Measurements from ENCODE around the gene PKNOX2. TPM values are rescaled to one million over a fixed set of nuclear protein-coding genes. Genes with fewer than 3 reads are reported as not detected.

PKNOX2 gene
- total and polyA plus RNA-seq, 10 donors = 0.80 to 8.9 (median 3.5) TPM

DNA sequence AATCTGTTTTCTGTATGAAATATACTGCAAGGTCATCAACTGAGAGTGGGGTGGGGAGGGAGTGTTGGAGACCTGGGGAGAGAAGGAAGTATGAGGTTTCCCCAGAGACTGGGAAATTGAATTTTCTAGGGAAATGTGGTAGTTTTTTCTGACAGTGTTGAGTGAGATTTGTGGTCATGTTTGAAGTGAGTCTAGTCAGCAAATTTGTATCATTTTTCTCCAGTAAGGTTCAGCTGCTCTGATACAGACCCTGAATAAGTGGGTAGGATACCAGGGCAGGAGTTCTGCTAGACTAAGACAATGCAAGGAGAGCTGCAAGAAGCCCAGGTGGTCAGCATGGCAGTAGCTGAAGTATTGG, 112.0 kb downstream of the PKNOX2 start:
- intact Hi-C loops (cut with DNase I; ENCODE audit: low total_unique reads) = no loop called here
- H3K4me3 ChIP-seq = no peak overlapping the region
- no peaks in the 10 kb centered on the region for H3K36me3 ChIP-seq
- peaks cover 0 to 17% (median 4%) of the 10 kb centered on the region in 6 donors for H3K4me1 ChIP-seq
- no peaks in the 10 kb centered on the region for H3K9me3 ChIP-seq
- peaks cover 0 to 24% (median 0%) of the 10 kb centered on the region in 7 donors for H3K27me3 ChIP-seq (replicated peaks in 1 of 7)
- H3K27ac ChIP-seq = peak overlapping the region in 1 of 8 donors; percentile 5
- DNase-seq = no peak
- no peak for TF ChIP-seq POLR2AphosphoS5 (IDR thresholded peaks at IDR 0.05)
- TF ChIP-seq, protein P1, sequence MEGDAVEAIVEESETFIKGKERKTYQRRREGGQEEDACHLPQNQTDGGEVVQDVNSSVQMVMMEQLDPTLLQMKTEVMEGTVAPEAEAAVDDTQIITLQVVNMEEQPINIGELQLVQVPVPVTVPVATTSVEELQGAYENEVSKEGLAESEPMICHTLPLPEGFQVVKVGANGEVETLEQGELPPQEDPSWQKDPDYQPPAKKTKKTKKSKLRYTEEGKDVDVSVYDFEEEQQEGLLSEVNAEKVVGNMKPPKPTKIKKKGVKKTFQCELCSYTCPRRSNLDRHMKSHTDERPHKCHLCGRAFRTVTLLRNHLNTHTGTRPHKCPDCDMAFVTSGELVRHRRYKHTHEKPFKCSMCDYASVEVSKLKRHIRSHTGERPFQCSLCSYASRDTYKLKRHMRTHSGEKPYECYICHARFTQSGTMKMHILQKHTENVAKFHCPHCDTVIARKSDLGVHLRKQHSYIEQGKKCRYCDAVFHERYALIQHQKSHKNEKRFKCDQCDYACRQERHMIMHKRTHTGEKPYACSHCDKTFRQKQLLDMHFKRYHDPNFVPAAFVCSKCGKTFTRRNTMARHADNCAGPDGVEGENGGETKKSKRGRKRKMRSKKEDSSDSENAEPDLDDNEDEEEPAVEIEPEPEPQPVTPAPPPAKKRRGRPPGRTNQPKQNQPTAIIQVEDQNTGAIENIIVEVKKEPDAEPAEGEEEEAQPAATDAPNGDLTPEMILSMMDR (IDR thresholded peaks at IDR 0.05 in 8 of 11, conservative IDR thresholded peaks at IDR 0.05 in 3 of 11) = no peak
- TF ChIP-seq POLR2A (IDR thresholded peaks at IDR 0.05) = no peak

DNA sequence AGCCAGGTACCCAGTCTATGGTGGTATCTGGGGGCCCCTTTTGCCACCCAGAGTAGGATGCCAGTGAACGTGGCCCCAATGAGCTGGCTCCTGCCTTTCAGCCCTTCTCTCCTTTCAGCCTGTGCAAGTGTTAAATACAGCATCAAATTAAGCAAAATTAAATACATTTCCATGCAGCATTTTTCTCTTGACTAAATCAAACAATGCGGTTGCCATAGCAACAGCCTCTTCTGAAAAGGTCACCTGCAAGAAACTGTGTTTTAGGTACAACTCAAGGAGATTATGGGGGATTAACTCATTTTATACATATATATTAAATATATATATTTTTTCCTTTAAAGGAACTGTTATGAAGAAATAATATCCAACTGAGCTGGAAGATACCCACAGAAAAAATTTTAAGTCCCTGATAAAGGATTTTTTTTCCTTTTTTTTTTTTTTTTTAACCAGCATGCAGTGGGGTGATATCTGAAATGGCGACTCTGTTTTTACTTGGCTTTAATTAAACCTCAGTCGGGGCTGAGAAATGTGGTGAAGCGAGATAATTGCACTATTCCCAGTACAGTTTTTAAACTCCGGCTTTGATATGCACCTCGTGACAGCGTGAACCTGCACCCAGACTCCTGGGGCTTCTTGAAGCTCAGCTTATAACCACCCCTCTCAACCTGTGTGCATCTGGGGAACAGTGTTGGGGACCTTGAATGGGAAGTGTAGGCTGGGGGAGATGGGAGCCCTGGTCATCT, 115.3 kb downstream of the PKNOX2 start:
- Histone ChIP-seq H3K27ac (no peak overlapping the region), H3K4me3 (no peak overlapping the region), H3K36me3 (no peaks in the 10 kb centered on the region), H3K4me1 (peaks cover 0 to 28% (median 9%) of the 10 kb centered on the region in 6 donors), H3K27me3 (replicated peaks in 1 of 7) (peaks cover 0 to 8% (median 0%) of the 10 kb centered on the region in 7 donors), H3K9me3 (no peaks in the 10 kb centered on the region)
- intact Hi-C loops (cut with DNase I; ENCODE audit: low total_unique reads) = no loop called here
- no peak for TF ChIP-seq POLR2AphosphoS5 (IDR thresholded peaks at IDR 0.05)
- no peak for TF ChIP-seq POLR2A (IDR thresholded peaks at IDR 0.05)
- TF ChIP-seq, protein P1 (IDR thresholded peaks at IDR 0.05 in 8 of 11, conservative IDR thresholded peaks at IDR 0.05 in 3 of 11) = no peak
- no peak for DNase-seq
- 86 to 95% (median 92%) methylated on average over 8 of the region's 8 CpGs for WGBS, 5 donors

DNA sequence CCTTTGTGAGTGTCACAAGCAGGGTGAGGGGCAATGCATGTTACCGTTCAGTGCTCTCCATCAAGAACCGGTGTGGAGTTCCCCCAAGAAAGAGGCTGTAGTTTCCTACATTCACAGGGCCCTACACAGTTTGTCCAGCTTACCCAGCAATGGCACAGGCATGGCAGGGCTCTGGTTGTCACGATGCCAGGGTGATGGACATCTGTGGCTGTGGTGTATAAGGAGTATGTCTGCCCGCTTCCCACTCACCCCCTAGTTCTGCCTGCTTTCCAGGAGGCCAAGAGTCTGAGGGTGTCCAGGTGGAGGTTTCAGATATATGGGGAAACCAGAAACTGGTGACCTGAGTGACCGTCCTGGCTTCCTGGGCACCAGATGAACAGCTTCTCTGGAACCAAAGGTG, 116.1 kb downstream of the PKNOX2 start:
- no peak for DNase-seq
- intact Hi-C loops (cut with DNase I; ENCODE audit: low total_unique reads) = no loop called here
- Histone ChIP-seq H3K9me3 (no peaks in the 10 kb centered on the region), H3K27ac (no peak overlapping the region), H3K36me3 (no peaks in the 10 kb centered on the region), H3K27me3 (replicated peaks in 1 of 7) (peaks cover 0 to 2% (median 0%) of the 10 kb centered on the region in 7 donors), H3K4me3 (no peak overlapping the region), H3K4me1 (peaks cover 0 to 27% (median 9%) of the 10 kb centered on the region in 6 donors)
- TF ChIP-seq POLR2AphosphoS5 (IDR thresholded peaks at IDR 0.05) (no peak), POLR2A (IDR thresholded peaks at IDR 0.05) (no peak)
- TF ChIP-seq, protein P1 (IDR thresholded peaks at IDR 0.05 in 8 of 11, conservative IDR thresholded peaks at IDR 0.05 in 3 of 11) = no peak
- WGBS, 5 donors = 67 to 75% (median 70%) methylated on average over 3 to 5 of the region's 5 CpGs

DNA sequence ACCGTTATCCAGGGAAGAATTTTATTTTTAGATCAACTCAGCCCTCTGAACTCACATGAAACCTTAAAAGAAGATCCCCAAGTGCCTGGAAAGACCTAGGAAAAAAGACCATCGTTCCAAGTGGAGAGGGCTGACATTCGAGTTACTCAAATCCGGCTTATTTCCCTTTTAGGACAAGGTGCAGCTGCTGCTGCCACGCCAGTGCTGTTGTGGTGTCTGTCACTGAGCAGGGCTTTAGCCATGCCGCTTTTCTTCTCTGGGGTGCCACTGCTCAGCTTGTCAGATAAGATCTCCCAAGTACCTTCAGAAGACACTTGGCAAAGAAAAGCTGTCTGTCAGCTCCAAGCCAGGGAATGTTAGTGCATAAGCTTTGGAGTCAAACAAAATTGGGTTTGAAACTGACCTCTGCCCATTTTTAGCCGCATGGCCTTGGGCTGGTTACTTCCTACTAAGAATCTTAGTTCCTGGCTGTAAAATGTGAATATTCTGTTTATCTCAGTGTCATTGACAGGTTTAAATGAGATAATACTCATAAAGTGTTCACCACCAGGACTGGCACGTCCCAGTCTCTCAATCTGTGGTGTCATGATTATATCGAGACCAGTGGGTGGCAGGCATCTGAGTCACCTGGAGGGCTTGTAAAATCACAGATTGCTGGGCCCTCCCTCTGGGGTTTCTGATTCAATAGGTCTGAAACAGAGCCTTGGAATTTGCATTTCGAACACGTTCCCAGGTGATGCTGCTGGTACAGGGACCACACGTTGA, 117.5 kb downstream of the PKNOX2 start:
- TF ChIP-seq POLR2AphosphoS5 (IDR thresholded peaks at IDR 0.05) (no peak), POLR2A (IDR thresholded peaks at IDR 0.05) (no peak)
- TF ChIP-seq, protein P1 (IDR thresholded peaks at IDR 0.05 in 8 of 11, conservative IDR thresholded peaks at IDR 0.05 in 3 of 11) = no peak
- Histone ChIP-seq H3K27me3 (replicated peaks in 1 of 7) (peaks cover 0 to 7% (median 0%) of the 10 kb centered on the region in 7 donors), H3K4me1 (peaks cover 0 to 16% (median 6%) of the 10 kb centered on the region in 6 donors), H3K9me3 (no peaks in the 10 kb centered on the region), H3K4me3 (no peak overlapping the region), H3K27ac (peak overlapping the region in 2 of 8 donors; percentile 7 to 34), H3K36me3 (no peaks in the 10 kb centered on the region)
- no peak for DNase-seq
- WGBS, 5 donors = 59 to 69% (median 66%) methylated on average over 12 of the region's 12 CpGs
- intact Hi-C loops (cut with DNase I; ENCODE audit: low total_unique reads) = no loop called here
